Measurements from ENCODE around the gene LIMA1.
"Not testable (repeated sequence)": the region's sequence is repeated elsewhere in the genome, so short reads cannot be mapped to it uniquely, and the experiment has no call there.

The LIMA1 gene

GRCh38 chr12:50283229-50283923, at the start of gene LIMA1:
Gene LIMA1 (minus strand): TSS chr12:50283520. CDS start chr12:50248751, 34,769 bp downstream.
- peak within 1 kb of the TSS; percentile 47 for H3K27ac ChIP-seq
- DNase-seq (ENCODE audit: low read depth, low spot score), result peak; percentile 44

- no peak for DNase-seq (ENCODE audit: low read depth, low spot score)
- no peak overlapping the region for H3K27ac ChIP-seq
Measured at GRCh38 chr12:50331745-50332144, 48.4 kb upstream of the LIMA1 start.

- not testable (repeated sequence) for DNase-seq (ENCODE audit: low read depth, low spot score); H3K27ac ChIP-seq
Measured at GRCh38 chr12:50328664-50329063, 45.3 kb upstream of the LIMA1 start.

- peak; percentile 16 for DNase-seq (ENCODE audit: low read depth, low spot score)
- no peak overlapping the region for H3K27ac ChIP-seq
Measured at GRCh38 chr12:50326590-50327284, 43.4 kb upstream of the LIMA1 start.

GRCh38 chr12:50325890-50326391, 42.6 kb upstream of the LIMA1 start:
- no peak for DNase-seq (ENCODE audit: low read depth, low spot score)

GRCh38 chr12:50324770-50325169, 41.5 kb upstream of the LIMA1 start:
- H3K27ac ChIP-seq; DNase-seq (ENCODE audit: low read depth, low spot score): not testable (repeated sequence)

More at GRCh38 chr12:50325890-50326391, 42.6 kb upstream of the LIMA1 start:
- H3K27ac ChIP-seq, result no peak overlapping the region

GRCh38 chr12:50324077-50324476, 40.8 kb upstream of the LIMA1 start:
- not testable (repeated sequence) for H3K27ac ChIP-seq; DNase-seq (ENCODE audit: low read depth, low spot score)

GRCh38 chr12:50322206-50322605, 38.9 kb upstream of the LIMA1 start:
- DNase-seq (ENCODE audit: low read depth, low spot score), result no peak
- H3K27ac ChIP-seq, result no peak overlapping the region

GRCh38 chr12:50317203-50317602, 33.9 kb upstream of the LIMA1 start:
- H3K27ac ChIP-seq, result no peak overlapping the region
- DNase-seq (ENCODE audit: low read depth, low spot score), result no peak

GRCh38 chr12:50315803-50316202, 32.5 kb upstream of the LIMA1 start:
- no peak for DNase-seq (ENCODE audit: low read depth, low spot score)
- H3K27ac ChIP-seq, result no peak overlapping the region

GRCh38 chr12:50314636-50315312, 31.5 kb upstream of the LIMA1 start:
- no peak for DNase-seq (ENCODE audit: low read depth, low spot score)
- H3K27ac ChIP-seq, result no peak overlapping the region

- DNase-seq (ENCODE audit: low read depth, low spot score), result not testable (repeated sequence)
- peak overlapping the region; percentile 21 for H3K27ac ChIP-seq
Measured at GRCh38 chr12:50313971-50314370, 30.7 kb upstream of the LIMA1 start.

- DNase-seq (ENCODE audit: low read depth, low spot score), result peak; percentile 14
- H3K27ac ChIP-seq, result peak overlapping the region; percentile 21
Measured at GRCh38 chr12:50313256-50313931, 30.1 kb upstream of the LIMA1 start.

- H3K27ac ChIP-seq; DNase-seq (ENCODE audit: low read depth, low spot score): not testable (repeated sequence)
Measured at GRCh38 chr12:50311858-50312609, 28.7 kb upstream of the LIMA1 start.

GRCh38 chr12:50309950-50310349, 26.6 kb upstream of the LIMA1 start:
- H3K27ac ChIP-seq, result no peak overlapping the region
- no peak for DNase-seq (ENCODE audit: low read depth, low spot score)

- no peak for DNase-seq (ENCODE audit: low read depth, low spot score)
- H3K27ac ChIP-seq, result no peak overlapping the region
Measured at GRCh38 chr12:50302686-50303085, 19.4 kb upstream of the LIMA1 start.

GRCh38 chr12:50297996-50298395, 14.7 kb upstream of the LIMA1 start:
- H3K27ac ChIP-seq, result peak overlapping the region; percentile 10
- DNase-seq (ENCODE audit: low read depth, low spot score), result no peak

- DNase-seq (ENCODE audit: low read depth, low spot score), result no peak
- H3K27ac ChIP-seq, result peak overlapping the region; percentile 10
Measured at GRCh38 chr12:50297027-50297426, 13.7 kb upstream of the LIMA1 start.

- peak overlapping the region; percentile 10 for H3K27ac ChIP-seq
- DNase-seq (ENCODE audit: low read depth, low spot score), result no peak
Measured at GRCh38 chr12:50296554-50296953, 13.2 kb upstream of the LIMA1 start.

- no peak overlapping the region for H3K27ac ChIP-seq
- no peak for DNase-seq (ENCODE audit: low read depth, low spot score)
Measured at GRCh38 chr12:50291377-50291776, 8.1 kb upstream of the LIMA1 start.
